ENCODE measurements around the gene TRIM31.
"Not testable (repeated sequence)": the region's sequence is repeated elsewhere in the genome, so short reads cannot be mapped to it uniquely, and the experiment has no call there.

TRIM31 gene

GRCh38 chr6:30149858-30150550 is 37.1 kb upstream of the TRIM31 start:
- in situ Hi-C loops (cut with MboI; ENCODE audit: low sequenced_read_pairs): no loop called here

GRCh38 chr6:30149234-30149633 is 36.3 kb upstream of the TRIM31 start:
- in situ Hi-C loops (cut with MboI; ENCODE audit: low sequenced_read_pairs): no loop called here

DNA sequence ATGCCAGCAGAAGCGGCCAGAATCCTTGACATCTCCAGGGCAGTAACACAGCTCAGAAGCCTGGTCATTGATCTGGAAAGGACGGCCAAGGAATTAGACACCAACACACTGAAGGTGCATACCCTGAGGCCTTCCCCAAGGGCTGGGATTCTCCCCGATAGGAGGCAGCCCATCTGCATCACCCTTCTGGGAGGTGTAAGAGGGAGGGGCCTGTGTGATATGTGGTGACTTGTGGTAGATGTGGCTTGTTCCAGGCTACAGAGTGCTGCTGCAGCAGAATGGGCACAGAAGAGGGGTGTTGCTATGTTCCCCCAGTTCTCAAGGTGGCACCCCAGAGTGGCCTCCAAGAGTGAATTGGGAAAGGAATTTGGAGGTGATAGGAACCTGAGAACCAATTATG is 34.2 kb upstream of the TRIM31 start:
- in situ Hi-C loops (cut with MboI; ENCODE audit: low sequenced_read_pairs): no loop called here

DNA sequence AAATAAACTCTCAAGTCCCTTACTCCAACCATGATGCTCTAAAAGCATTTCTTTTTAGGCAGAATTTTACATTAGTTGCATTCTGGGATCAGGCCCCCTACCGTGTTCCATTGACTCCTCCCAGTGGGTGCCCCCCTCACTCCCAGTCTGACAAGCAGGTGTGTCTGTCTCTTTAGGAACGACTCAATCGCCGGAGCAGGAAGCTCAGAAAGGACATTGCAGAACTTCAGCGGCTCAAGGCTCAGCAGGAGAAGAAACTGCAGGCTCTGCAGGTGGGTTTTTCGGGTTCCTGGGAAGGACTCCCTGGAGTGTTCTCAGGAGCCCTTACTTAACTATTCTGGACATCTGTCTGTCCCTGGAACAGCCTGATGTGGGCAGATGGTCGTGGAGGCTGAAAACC is 32.9 kb upstream of the TRIM31 start:
- in situ Hi-C loops (cut with MboI; ENCODE audit: low sequenced_read_pairs): no loop called here

GRCh38 chr6:30144811-30145210 is 31.9 kb upstream of the TRIM31 start:
- in situ Hi-C loops (cut with MboI; ENCODE audit: low sequenced_read_pairs): no loop called here

GRCh38 chr6:30143780-30144179 is 30.9 kb upstream of the TRIM31 start:
- in situ Hi-C loops (cut with MboI; ENCODE audit: low sequenced_read_pairs): no loop called here

DNA sequence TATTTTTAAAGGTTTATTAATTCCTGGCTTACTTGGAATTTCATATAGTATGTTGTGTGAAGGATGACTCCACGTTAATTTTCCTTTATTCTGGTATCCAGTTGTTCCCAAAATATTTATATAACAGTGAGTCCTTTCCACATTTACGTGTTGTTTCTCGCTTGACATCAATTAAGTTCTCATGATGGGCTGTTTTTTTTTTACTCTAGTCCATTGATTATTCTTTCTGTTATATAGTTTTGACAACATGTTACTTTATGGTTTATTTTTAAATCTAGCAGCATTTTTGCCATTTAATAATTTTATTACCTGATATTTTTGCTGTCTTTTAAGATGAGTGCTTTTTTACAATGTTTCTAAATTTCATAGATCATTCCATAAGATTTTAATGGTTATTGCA is 29.8 kb upstream of the TRIM31 start:
- in situ Hi-C loops (cut with MboI; ENCODE audit: low sequenced_read_pairs): no loop called here

DNA sequence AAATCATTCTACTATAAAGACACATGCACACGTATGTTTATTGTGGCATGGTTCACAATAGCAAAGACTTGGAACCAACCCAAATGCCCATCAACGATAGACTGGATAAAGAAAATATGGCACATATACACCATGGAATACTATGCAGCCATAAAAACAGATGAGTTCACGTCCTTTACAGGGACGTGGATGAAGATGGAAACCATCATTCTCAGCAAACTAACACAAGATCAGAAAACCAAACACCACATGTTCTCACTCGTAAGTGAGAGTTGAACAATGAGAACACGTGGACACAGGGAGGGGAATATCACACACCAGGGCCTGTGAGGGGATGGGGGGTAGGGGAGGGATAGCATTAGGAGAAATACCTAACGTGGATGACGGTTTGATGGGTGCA is 27.4 kb upstream of the TRIM31 start:
- in situ Hi-C loops (cut with MboI; ENCODE audit: low sequenced_read_pairs): not testable (repeated sequence)

DNA sequence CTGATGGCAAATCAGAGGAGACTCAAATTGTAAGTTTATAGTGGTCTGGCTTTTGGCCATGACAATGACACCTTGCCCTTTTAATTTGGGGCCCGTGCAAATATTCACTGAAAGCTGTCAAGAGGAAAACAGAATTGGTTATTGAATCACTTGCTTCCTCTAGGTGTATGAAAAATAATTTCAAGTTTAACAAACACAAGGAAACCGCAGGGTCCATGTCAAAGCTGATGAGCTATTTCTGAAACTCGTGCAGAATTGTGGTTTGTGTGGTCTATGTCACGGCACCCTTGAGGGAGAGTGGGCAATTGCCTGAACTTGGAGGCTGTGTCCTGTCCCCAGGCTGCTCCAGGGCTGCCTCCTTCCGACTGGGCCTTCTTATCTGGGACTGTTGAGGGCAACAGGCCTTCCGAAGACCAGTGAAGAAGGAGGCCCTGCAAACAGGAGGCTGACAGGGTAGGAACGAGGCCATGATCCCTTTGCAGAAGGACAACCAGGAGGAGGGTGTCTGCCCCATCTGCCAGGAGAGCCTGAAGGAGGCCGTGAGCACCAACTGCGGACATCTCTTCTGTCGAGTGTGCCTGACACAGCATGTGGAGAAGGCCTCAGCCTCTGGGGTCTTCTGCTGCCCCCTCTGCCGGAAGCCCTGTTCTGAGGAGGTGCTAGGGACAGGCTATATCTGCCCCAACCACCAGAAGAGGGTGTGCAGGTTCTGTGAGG is 23.8 kb upstream of the TRIM31 start:
- in situ Hi-C loops (cut with MboI; ENCODE audit: low sequenced_read_pairs): no loop called here

GRCh38 chr6:30135757-30136156 is 22.9 kb upstream of the TRIM31 start, which contains the start of gene TRIM40:
Gene TRIM40, plus strand, starts transcription at chr6:30136140. Its CDS starts 897 bp downstream, at chr6:30137037.
- in situ Hi-C loops (cut with MboI; ENCODE audit: low sequenced_read_pairs): no loop called here

DNA sequence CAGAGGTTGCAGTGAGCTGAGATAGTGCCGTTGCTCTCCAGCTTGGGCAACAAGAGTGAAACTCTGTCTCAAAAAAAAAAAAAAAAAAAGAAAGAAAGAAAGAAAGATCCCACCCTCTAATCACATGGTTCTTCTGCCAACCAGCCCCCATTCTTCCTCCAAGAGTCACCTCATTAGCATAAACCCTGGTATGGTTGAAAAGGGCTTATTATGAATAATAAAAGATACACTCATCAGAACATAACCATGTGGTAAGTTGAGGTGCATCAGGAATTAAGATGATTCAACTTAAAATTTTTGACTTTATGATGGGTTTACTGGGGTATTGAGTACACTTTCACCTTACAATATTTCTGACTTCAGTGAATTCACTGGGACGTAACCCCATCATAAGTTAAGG is 22.3 kb upstream of the TRIM31 start:
- in situ Hi-C loops (cut with MboI; ENCODE audit: low sequenced_read_pairs): no loop called here

GRCh38 chr6:30131947-30132497 is 19.1 kb upstream of the TRIM31 start:
- in situ Hi-C loops (cut with MboI; ENCODE audit: low sequenced_read_pairs): no loop called here

GRCh38 chr6:30130887-30131862 is 18.3 kb upstream of the TRIM31 start:
- in situ Hi-C loops (cut with MboI; ENCODE audit: low sequenced_read_pairs): no loop called here

DNA sequence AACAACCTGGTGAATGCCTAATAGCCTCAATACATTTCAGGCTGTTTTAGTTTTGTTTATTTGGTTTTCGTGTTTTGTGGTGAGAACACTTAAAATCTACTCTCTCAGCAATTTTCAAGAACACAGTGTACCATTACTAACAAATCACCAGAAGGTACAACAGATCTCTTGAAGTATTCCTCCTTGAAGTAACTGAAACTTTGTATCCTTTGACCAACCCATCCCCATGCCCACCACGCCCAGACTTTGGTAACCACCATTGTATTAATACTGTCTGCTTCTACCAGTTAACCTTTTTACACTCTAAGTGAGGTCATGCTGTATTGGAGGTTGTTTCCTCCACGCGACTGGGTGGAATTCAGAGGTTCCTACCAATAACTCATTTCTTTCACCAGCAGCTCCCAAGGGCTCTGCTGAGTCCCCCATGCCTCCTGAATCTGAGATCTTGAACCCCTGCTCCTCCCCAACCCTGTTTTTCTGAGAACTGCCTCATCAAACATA is 17.3 kb upstream of the TRIM31 start:
- in situ Hi-C loops (cut with MboI; ENCODE audit: low sequenced_read_pairs): no loop called here

DNA sequence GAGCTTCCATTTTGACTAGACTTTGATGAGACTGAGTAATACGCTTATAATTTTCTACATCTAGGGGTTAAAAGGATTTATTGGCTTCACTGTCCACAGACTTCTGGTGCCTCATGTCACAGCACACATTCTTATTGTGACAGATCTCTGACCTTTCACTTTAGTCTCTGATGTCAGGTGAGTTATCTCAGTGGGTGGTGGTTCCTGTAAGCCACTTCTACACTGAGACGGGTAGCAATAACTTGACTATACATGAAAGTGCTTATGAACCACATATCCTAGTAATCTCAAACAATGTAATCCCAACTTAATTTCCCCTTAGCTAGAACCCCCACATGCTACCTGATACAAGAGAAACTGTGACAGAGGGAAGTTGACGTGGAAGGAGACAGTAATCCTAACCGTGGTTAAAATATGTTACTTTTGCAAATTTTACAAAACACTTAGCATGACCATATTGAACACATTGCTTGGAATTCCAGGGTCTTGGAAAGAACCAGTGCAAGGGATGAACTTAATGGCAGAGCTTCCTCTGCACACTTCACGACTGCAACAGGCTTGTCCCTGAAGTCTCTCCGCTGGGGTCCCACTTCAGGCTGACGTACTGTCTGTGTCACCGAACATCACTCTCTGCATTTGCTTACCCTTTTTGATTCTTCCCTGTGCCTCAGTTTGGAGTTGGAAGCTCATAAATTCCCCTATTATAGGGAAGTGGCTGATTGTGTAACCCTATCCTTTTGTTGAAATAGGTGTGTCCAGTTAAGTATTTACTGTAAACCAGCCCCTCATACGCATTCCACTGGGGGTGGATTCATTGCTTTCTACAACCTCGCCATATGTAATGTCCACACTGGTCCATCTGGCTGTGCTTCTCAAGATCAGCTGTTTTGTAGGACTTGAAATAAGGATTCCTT is 16.6 kb upstream of the TRIM31 start:
- in situ Hi-C loops (cut with MboI; ENCODE audit: low sequenced_read_pairs): no loop called here

- in situ Hi-C loops (cut with MboI; ENCODE audit: low sequenced_read_pairs): no loop called here
Measured at GRCh38 chr6:30127238-30128093, 14.6 kb upstream of the TRIM31 start.

GRCh38 chr6:30122515-30122914 is 9.6 kb upstream of the TRIM31 start:
- in situ Hi-C loops (cut with MboI; ENCODE audit: low sequenced_read_pairs): no loop called here

GRCh38 chr6:30121446-30122366 is 8.8 kb upstream of the TRIM31 start:
- in situ Hi-C loops (cut with MboI; ENCODE audit: low sequenced_read_pairs): no loop called here
